Bronchial epithelial cell (primary cell): ENCODE data around the gene RAI1. TPM values are rescaled to one million over a fixed set of nuclear protein-coding genes. Genes with fewer than 3 reads are reported as not detected.

Experiments used
- DNase-seq: peaks from one replicate; pipeline ENCODE4 v3.0.0-alpha.2; 2010; ENCODE audit warnings: low read depth
- FAIRE-seq: peaks from 2 replicates; lab custom pipeline; 2011; peaks lifted over from hg19 to GRCh38; lab: Jason Lieb, UNC
- H3K27me3 ChIP-seq: 2 replicates; pipeline ENCODE4 v1.5.1; 2011; ENCODE audit warnings: low read length; ENCODE audit not compliant: control insufficient read depth, insufficient read depth
- H3K36me3 ChIP-seq: 2 replicates; pipeline ENCODE4 v1.5.1; 2011; ENCODE audit warnings: low read length; ENCODE audit not compliant: control insufficient read depth, insufficient read depth
- H3K4me3 ChIP-seq: 2 replicates; pipeline ENCODE4 v1.5.1; 2011; ENCODE audit warnings: mild to moderate bottlenecking, low read depth, low read length, control low read depth
- total RNA-seq: library from RNA; depleted of rRNA; stranded (reverse); fragments of >200 nt; gene quantifications from 2 replicates; pipeline ENCODE4 v1.2.1, GENCODE V29; 2014
- TF ChIP-seq, protein P1 (sequence below): IDR thresholded peaks from 2 replicates; pipeline ENCODE4 v1.5.1; 2011; ENCODE audit warnings: mild to moderate bottlenecking, moderate library complexity, low read length, control low read depth, inconsistent platforms; ENCODE audit not compliant: insufficient read depth, severe bottlenecking

The RAI1 gene
- total RNA-seq, 1 donor from 2014 or later = 7.4 TPM

DNA sequence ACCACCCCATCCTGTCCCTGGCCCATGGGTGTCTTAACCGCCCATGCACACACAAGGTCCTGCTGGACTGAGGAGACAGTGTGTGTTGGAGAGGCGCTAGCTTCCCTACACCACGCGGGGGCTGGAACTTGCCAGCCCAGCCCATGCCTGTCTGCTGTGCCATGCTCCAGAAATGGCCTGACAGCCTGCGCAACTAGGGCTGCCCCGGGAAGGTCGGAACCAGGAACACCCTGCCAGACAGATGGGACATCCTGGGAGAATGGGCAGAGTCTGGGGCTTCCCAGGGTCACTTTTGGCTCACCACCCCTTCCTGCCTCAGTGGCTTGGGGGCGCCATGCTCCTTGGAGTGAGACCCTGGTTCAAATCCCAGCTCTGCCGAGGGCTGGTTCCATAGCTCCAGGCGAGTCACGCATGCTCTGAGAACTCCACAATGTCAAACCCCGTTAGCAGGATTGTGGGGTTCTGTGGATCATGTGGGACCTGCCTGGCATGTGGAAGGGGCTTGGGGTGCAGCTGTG, 119.3 kb downstream of the RAI1 start:
- TF ChIP-seq, protein P1, sequence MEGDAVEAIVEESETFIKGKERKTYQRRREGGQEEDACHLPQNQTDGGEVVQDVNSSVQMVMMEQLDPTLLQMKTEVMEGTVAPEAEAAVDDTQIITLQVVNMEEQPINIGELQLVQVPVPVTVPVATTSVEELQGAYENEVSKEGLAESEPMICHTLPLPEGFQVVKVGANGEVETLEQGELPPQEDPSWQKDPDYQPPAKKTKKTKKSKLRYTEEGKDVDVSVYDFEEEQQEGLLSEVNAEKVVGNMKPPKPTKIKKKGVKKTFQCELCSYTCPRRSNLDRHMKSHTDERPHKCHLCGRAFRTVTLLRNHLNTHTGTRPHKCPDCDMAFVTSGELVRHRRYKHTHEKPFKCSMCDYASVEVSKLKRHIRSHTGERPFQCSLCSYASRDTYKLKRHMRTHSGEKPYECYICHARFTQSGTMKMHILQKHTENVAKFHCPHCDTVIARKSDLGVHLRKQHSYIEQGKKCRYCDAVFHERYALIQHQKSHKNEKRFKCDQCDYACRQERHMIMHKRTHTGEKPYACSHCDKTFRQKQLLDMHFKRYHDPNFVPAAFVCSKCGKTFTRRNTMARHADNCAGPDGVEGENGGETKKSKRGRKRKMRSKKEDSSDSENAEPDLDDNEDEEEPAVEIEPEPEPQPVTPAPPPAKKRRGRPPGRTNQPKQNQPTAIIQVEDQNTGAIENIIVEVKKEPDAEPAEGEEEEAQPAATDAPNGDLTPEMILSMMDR = no peak

DNA sequence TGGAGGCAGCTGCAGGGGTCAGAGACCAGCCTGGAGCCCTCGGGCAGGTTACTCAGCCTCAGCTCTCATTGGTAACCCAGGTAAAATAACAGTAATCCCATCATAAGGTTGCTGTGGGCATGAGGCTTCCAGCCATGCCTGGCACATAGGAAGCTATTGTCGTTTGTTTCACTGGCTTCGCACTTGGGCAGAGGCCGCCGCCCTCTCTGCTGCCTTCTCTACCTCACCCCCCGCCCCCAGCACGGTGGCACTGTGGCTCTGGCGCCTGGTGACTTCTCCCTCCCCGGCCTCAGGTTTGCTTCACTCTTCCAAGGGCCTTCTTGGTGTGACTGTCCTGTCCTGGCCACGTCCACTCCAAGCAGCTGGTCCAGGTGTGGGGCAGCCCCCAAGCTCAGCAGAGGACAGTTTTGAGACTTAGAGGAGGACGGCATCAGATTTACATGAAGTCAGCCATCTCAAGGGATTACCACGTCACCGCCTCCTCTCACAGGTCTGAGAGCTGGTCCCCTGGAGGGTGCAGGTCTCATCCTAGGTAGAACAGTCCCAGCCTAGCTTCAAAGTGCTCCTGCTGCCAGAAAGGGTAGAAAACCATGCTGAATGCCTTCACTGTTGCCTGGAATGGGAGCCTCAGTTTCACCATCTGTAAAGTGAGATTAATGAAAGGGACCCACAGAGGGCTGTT, 120.7 kb downstream of the RAI1 start:
- TF ChIP-seq, protein P1 = no peak
- H3K27me3 ChIP-seq = no peaks in the 10 kb centered on the region
- DNase-seq (no peak), FAIRE-seq (no peak)
- H3K36me3 ChIP-seq = peaks cover 53% of the 10 kb centered on the region
- no peak overlapping the region for H3K4me3 ChIP-seq

More for the DNA sequence above, 119.3 kb downstream of the RAI1 start:
- no peak for FAIRE-seq
- Histone ChIP-seq H3K4me3 (no peak overlapping the region), H3K36me3 (peaks cover 53% of the 10 kb centered on the region), H3K27me3 (no peaks in the 10 kb centered on the region)
- no peak for DNase-seq

DNA sequence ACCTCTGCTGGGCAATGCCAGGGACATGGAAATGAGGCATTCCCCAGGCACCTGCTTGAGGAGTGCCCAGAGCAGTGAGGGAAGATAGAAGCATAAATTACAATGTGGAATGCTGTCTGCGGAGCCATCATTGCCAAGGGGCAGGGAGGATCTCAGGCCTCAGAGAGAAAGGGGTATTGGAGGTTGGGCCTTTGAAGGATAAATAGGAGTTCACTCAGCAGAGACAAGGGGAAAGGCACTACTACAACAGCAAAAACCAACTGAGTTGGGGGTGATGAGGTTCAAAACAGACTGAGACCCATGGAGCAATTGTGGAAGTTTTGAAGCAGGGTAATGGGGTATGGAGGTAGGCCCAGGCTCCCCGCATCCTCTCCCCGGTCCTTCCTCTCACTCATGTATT, 122.7 kb downstream of the RAI1 start:
- no peak for DNase-seq
- peaks cover 43% of the 10 kb centered on the region for H3K36me3 ChIP-seq

DNA sequence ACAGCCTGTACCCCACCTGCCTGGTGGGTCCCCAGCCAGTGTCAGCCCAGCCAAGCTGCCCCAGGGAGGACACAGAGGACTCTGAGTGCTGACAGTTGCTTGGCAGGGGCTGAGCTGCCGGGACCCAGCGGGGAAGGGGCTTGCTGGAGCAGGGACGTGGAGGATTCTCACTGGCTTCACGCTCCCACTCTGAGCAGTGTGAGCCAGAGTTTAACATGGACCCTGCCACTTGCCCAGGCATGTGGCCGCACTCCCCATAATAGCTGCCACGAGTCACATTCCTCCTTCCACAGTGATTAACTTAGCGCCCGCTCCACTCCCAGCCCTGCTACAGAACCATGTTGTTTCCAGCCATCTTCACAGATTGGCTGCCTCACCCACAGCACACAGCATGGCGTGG, 124.3 kb downstream of the RAI1 start:
- H3K4me3 ChIP-seq = no peak overlapping the region
- TF ChIP-seq, protein P1 = no peak
- FAIRE-seq (no peak), DNase-seq (no peak)
- H3K27me3 ChIP-seq = no peaks in the 10 kb centered on the region
- peaks cover 32% of the 10 kb centered on the region for H3K36me3 ChIP-seq

More for the DNA sequence above, 122.7 kb downstream of the RAI1 start:
- no peak overlapping the region for H3K4me3 ChIP-seq
- FAIRE-seq = no peak
- H3K27me3 ChIP-seq = no peaks in the 10 kb centered on the region
- TF ChIP-seq, protein P1 = no peak

DNA sequence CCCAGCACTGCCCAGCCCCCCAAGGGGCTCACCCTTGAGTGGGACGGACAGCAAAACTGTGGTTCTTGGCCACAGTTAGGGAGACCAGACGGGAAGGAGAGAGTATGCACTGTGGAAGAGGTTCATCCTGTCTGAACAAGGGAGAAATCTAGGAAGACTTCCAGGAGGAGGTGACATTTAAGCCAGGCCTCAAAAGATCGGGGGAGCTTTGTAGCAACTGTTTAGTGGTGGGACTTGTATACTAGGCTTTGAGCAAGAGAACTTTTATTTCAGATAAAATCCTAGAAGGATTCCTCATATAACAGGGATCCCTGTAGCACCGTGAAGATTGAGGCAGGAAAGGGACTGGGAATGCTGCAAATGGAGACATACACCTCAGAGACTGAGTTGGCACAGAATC, 124.8 kb downstream of the RAI1 start:
- FAIRE-seq = no peak
- no peak overlapping the region for H3K4me3 ChIP-seq
- peaks cover 30% of the 10 kb centered on the region for H3K36me3 ChIP-seq
- H3K27me3 ChIP-seq = no peaks in the 10 kb centered on the region
- DNase-seq = no peak
- TF ChIP-seq, protein P1 = no peak
